HG03439 (cell line): ENCODE results near the gene INO80C.
"Not testable (repeated sequence)": the region's sequence is repeated elsewhere in the genome, so short reads cannot be mapped to it uniquely, and the experiment has no call there.

Experiments
- ATAC-seq: cut with Tn5 transposase; IDR thresholded peaks from one replicate; pipeline ENCODE4 v1.9.1; 2021; ENCODE audit warnings: mild to moderate bottlenecking, moderate library complexity; ENCODE audit not compliant: unreplicated experiment

INO80C gene

GRCh38 chr18:35463827-35464226 is 33.9 kb downstream of the INO80C start:
- no peak for ATAC-seq

GRCh38 chr18:35463050-35463449 is 34.7 kb downstream of the INO80C start:
- ATAC-seq = no peak

GRCh38 chr18:35460736-35461161 is 37.0 kb downstream of the INO80C start:
- ATAC-seq = no peak

- no peak for ATAC-seq
Observed at GRCh38 chr18:35459997-35460396, 37.8 kb downstream of the INO80C start.

GRCh38 chr18:35458677-35459441 is 38.9 kb downstream of the INO80C start:
- no peak for ATAC-seq

- no peak for ATAC-seq
Observed at GRCh38 chr18:35458271-35458670, 39.5 kb downstream of the INO80C start.

- no peak for ATAC-seq
Observed at GRCh38 chr18:35457140-35457704, 40.5 kb downstream of the INO80C start.

- ATAC-seq = no peak
Observed at GRCh38 chr18:35455926-35456763, 41.6 kb downstream of the INO80C start.

- no peak for ATAC-seq
Observed at GRCh38 chr18:35454803-35455202, 43.0 kb downstream of the INO80C start.

GRCh38 chr18:35453065-35453464 is 44.7 kb downstream of the INO80C start:
- ATAC-seq = not testable (repeated sequence)

GRCh38 chr18:35451916-35452315 is 45.8 kb downstream of the INO80C start:
- no peak for ATAC-seq

- no peak for ATAC-seq
Observed at GRCh38 chr18:35451032-35451431, 46.7 kb downstream of the INO80C start.

GRCh38 chr18:35444636-35445035 is 53.1 kb downstream of the INO80C start:
- no peak for ATAC-seq

GRCh38 chr18:35443847-35444246 is 53.9 kb downstream of the INO80C start:
- ATAC-seq = no peak

- ATAC-seq = no peak
Observed at GRCh38 chr18:35443434-35443833, 54.3 kb downstream of the INO80C start.

- ATAC-seq = no peak
Observed at GRCh38 chr18:35442701-35443100, 55.1 kb downstream of the INO80C start.

- ATAC-seq = no peak
Observed at GRCh38 chr18:35441857-35442595, 55.7 kb downstream of the INO80C start.

- no peak for ATAC-seq
Observed at GRCh38 chr18:35438480-35439234, 59.1 kb downstream of the INO80C start.

GRCh38 chr18:35437836-35438235 is 59.9 kb downstream of the INO80C start:
- no peak for ATAC-seq

GRCh38 chr18:35436076-35436649 is 61.6 kb downstream of the INO80C start:
- ATAC-seq = no peak
